ENCODE data around the gene ATP2B2. TPM values are rescaled to one million over a fixed set of nuclear protein-coding genes. Genes with fewer than 3 reads are reported as not detected.

Gene ATP2B2
- total RNA-seq, 1 experiment from 2014 or later, result not detected

GRCh38 chr3:10549617-10550230 is 44.3 kb upstream of the ATP2B2 start:
- intact Hi-C loops (cut with micrococcal nuclease; ENCODE audit: unreplicated experiment), result no loop called here
- no peak for DNase-seq
- H3K36me3 Mint-ChIP-seq (ENCODE audit: insufficient read depth, unreplicated experiment), result no peaks in the 10 kb centered on the region
- CTCF ChIA-PET, result no interaction called here
- no peak overlapping the region for H3K27ac Mint-ChIP-seq (ENCODE audit: unreplicated experiment)
- H3K9me3 Mint-ChIP-seq (ENCODE audit: low read depth, unreplicated experiment), result peaks cover 2% of the 10 kb centered on the region
- H3K27me3 Mint-ChIP-seq (ENCODE audit: unreplicated experiment), result peaks cover 69% of the 10 kb centered on the region
- no peak overlapping the region for H3K4me3 Mint-ChIP-seq (ENCODE audit: low read depth, unreplicated experiment)
- TF ChIP-seq CTCF (IDR thresholded peaks at IDR 0.05; ENCODE audit: unreplicated experiment), result no peak
- no peaks in the 10 kb centered on the region for H3K4me1 Mint-ChIP-seq (ENCODE audit: low read depth, unreplicated experiment)
- no TSS peak for BruUV-seq (replicated peaks)

GRCh38 chr3:10548992-10549391 is 43.6 kb upstream of the ATP2B2 start:
- no peaks in the 10 kb centered on the region for H3K4me1 Mint-ChIP-seq (ENCODE audit: low read depth, unreplicated experiment)
- TF ChIP-seq CTCF (IDR thresholded peaks at IDR 0.05; ENCODE audit: unreplicated experiment), result no peak
- DNase-seq, result no peak
- peaks cover 2% of the 10 kb centered on the region for H3K9me3 Mint-ChIP-seq (ENCODE audit: low read depth, unreplicated experiment)
- no TSS peak for BruUV-seq (replicated peaks)
- CTCF ChIA-PET, result no interaction called here
- no peak overlapping the region for H3K27ac Mint-ChIP-seq (ENCODE audit: unreplicated experiment)
- intact Hi-C loops (cut with micrococcal nuclease; ENCODE audit: unreplicated experiment), result no loop called here
- H3K27me3 Mint-ChIP-seq (ENCODE audit: unreplicated experiment), result peaks cover 70% of the 10 kb centered on the region
- H3K36me3 Mint-ChIP-seq (ENCODE audit: insufficient read depth, unreplicated experiment), result no peaks in the 10 kb centered on the region
- H3K4me3 Mint-ChIP-seq (ENCODE audit: low read depth, unreplicated experiment), result no peak overlapping the region

GRCh38 chr3:10547841-10548783 is 42.7 kb upstream of the ATP2B2 start:
- Mint-ChIP-seq H3K4me1 (ENCODE audit: low read depth, unreplicated experiment) (no peaks in the 10 kb centered on the region), H3K36me3 (ENCODE audit: insufficient read depth, unreplicated experiment) (no peaks in the 10 kb centered on the region), H3K27ac (ENCODE audit: unreplicated experiment) (no peak overlapping the region), H3K9me3 (ENCODE audit: low read depth, unreplicated experiment) (peaks cover 2% of the 10 kb centered on the region), H3K27me3 (ENCODE audit: unreplicated experiment) (peaks cover 74% of the 10 kb centered on the region), H3K4me3 (ENCODE audit: low read depth, unreplicated experiment) (no peak overlapping the region)
- CTCF ChIA-PET, result no interaction called here
- TF ChIP-seq CTCF (IDR thresholded peaks at IDR 0.05; ENCODE audit: unreplicated experiment), result no peak
- DNase-seq, result no peak
- no TSS peak for BruUV-seq (replicated peaks)
- intact Hi-C loops (cut with micrococcal nuclease; ENCODE audit: unreplicated experiment), result no loop called here

GRCh38 chr3:10547413-10547812 is 42.0 kb upstream of the ATP2B2 start:
- no peaks in the 10 kb centered on the region for H3K4me1 Mint-ChIP-seq (ENCODE audit: low read depth, unreplicated experiment)
- H3K27ac Mint-ChIP-seq (ENCODE audit: unreplicated experiment), result no peak overlapping the region
- intact Hi-C loops (cut with micrococcal nuclease; ENCODE audit: unreplicated experiment), result no loop called here
- CTCF ChIA-PET, result no interaction called here
- peaks cover 81% of the 10 kb centered on the region for H3K27me3 Mint-ChIP-seq (ENCODE audit: unreplicated experiment)
- H3K4me3 Mint-ChIP-seq (ENCODE audit: low read depth, unreplicated experiment), result no peak overlapping the region
- no peak for TF ChIP-seq CTCF (IDR thresholded peaks at IDR 0.05; ENCODE audit: unreplicated experiment)
- H3K9me3 Mint-ChIP-seq (ENCODE audit: low read depth, unreplicated experiment), result peaks cover 6% of the 10 kb centered on the region
- BruUV-seq (replicated peaks), result no TSS peak
- no peaks in the 10 kb centered on the region for H3K36me3 Mint-ChIP-seq (ENCODE audit: insufficient read depth, unreplicated experiment)
- DNase-seq, result no peak
